Measurements from ENCODE around the gene ETV3L. TPM values are rescaled to one million over a fixed set of nuclear protein-coding genes. Genes with fewer than 3 reads are reported as not detected.

The ETV3L gene
- total RNA-seq, 1 experiment from 2014 or later = 0.13 TPM

DNA sequence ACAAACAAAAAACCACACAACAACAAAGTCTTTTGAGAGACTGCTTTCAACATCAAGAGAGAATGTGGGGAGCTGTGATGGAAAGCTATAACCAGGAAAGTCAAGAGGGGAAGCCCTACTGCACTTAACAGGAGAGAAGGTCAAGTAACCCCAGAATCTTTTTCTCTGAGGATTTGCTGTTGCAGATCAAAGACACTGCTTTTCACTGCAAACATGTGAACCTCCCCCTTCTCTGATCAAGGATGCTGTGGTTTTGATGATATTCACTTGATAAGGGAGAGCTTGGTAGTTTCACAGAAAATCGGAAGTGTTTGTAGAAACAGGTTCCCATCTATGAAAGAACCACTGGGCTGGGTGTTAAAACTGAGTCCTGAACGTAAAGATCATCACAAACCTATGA lies 33.8 kb upstream of the ETV3L start (continued):
- TF ChIP-seq ERG (CRISPR knock-in tag; IDR thresholded peaks at IDR 0.05) (no peak), GTF2I (CRISPR knock-in tag; conservative IDR thresholded peaks at IDR 0.05) (no peak), CREB1 (CRISPR knock-in tag; IDR thresholded peaks at IDR 0.05) (no peak), ZNF396 (CRISPR knock-in tag; IDR thresholded peaks at IDR 0.05; ENCODE audit: borderline replicate concordance) (no peak), ZNF423 (CRISPR knock-in tag; IDR thresholded peaks at IDR 0.05) (no peak)
- TF ChIP-seq, protein P1, sequence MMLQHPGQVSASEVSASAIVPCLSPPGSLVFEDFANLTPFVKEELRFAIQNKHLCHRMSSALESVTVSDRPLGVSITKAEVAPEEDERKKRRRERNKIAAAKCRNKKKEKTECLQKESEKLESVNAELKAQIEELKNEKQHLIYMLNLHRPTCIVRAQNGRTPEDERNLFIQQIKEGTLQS (CRISPR knock-in tag; conservative IDR thresholded peaks at IDR 0.05) = no peak

DNA sequence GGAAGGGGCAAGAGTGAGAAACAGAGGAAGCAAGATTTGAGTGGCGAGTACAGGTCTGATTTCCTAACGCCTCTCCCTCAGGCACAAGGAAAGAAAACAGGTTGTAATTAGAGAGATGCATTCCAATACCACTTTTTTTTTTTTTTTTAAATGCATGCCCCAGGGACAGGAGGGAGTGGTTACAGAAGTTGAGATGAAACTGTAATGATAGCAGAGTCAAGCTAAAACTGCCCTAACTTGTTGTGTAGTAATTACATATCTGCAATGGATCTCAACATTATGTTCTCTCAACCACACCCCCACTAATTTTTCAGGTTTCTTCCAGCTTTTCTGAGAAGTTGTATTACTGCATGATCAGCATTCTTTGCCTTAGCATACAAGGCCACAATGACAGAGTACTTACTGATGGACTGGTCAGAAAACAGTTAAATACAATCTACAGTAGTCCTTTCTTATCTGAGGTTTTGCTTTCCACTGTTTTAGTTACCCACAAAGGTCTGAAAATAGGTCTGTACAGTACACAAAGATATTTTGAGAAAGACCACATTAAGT lies 33.1 kb upstream of the ETV3L start:
- Mint-ChIP-seq H3K27me3 (ENCODE audit: low read depth) (no peaks in the 10 kb centered on the region), H3K4me3 (no peak overlapping the region), H3K27ac (no peak overlapping the region), H3K9me3 (no peaks in the 10 kb centered on the region), H3K4me1 (peaks cover 16% of the 10 kb centered on the region), H3K36me3 (peaks cover 67% of the 10 kb centered on the region)
- POLR2A ChIA-PET = no interaction called here
- CTCF ChIA-PET = interaction anchor here (0.7 to 2.0 kb wide), 2 partner anchors 40 to 42 kb away, joined by 4 to 6 read pairs; no protein-coding TSS in a partner anchor
- no peak for ATAC-seq
- DNase-seq (ENCODE audit: low spot score) = no peak
- TF ChIP-seq NFE2L1 (CRISPR knock-in tag; IDR thresholded peaks at IDR 0.05) (no peak), FOXJ3 (CRISPR knock-in tag; IDR thresholded peaks at IDR 0.05; ENCODE audit: borderline replicate concordance) (no peak), FOXK1 (CRISPR knock-in tag; IDR thresholded peaks at IDR 0.05) (no peak), SMAD3 (CRISPR knock-in tag; IDR thresholded peaks at IDR 0.05; ENCODE audit: borderline replicate concordance) (no peak), CDX4 (CRISPR knock-in tag; IDR thresholded peaks at IDR 0.05; ENCODE audit: borderline replicate concordance) (no peak), HMGXB4 (CRISPR knock-in tag; IDR thresholded peaks at IDR 0.05) (no peak), ZNF138 (CRISPR knock-in tag; conservative IDR thresholded peaks at IDR 0.05) (no peak), ESRRA (CRISPR knock-in tag; IDR thresholded peaks at IDR 0.05; ENCODE audit: borderline replicate concordance) (no peak), MLX (CRISPR knock-in tag; IDR thresholded peaks at IDR 0.05) (no peak), ZBTB21 (CRISPR knock-in tag; IDR thresholded peaks at IDR 0.05; ENCODE audit: borderline replicate concordance) (no peak), GRHL2 (CRISPR knock-in tag; IDR thresholded peaks at IDR 0.05; ENCODE audit: insufficient replicate concordance, severe bottlenecking) (no peak), JAZF1 (CRISPR knock-in tag; IDR thresholded peaks at IDR 0.05) (no peak), CBFB (CRISPR knock-in tag; IDR thresholded peaks at IDR 0.05; ENCODE audit: low read depth) (no peak)
- TF ChIP-seq, protein P2, sequence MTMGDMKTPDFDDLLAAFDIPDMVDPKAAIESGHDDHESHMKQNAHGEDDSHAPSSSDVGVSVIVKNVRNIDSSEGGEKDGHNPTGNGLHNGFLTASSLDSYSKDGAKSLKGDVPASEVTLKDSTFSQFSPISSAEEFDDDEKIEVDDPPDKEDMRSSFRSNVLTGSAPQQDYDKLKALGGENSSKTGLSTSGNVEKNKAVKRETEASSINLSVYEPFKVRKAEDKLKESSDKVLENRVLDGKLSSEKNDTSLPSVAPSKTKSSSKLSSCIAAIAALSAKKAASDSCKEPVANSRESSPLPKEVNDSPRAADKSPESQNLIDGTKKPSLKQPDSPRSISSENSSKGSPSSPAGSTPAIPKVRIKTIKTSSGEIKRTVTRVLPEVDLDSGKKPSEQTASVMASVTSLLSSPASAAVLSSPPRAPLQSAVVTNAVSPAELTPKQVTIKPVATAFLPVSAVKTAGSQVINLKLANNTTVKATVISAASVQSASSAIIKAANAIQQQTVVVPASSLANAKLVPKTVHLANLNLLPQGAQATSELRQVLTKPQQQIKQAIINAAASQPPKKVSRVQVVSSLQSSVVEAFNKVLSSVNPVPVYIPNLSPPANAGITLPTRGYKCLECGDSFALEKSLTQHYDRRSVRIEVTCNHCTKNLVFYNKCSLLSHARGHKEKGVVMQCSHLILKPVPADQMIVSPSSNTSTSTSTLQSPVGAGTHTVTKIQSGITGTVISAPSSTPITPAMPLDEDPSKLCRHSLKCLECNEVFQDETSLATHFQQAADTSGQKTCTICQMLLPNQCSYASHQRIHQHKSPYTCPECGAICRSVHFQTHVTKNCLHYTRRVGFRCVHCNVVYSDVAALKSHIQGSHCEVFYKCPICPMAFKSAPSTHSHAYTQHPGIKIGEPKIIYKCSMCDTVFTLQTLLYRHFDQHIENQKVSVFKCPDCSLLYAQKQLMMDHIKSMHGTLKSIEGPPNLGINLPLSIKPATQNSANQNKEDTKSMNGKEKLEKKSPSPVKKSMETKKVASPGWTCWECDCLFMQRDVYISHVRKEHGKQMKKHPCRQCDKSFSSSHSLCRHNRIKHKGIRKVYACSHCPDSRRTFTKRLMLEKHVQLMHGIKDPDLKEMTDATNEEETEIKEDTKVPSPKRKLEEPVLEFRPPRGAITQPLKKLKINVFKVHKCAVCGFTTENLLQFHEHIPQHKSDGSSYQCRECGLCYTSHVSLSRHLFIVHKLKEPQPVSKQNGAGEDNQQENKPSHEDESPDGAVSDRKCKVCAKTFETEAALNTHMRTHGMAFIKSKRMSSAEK (CRISPR knock-in tag; IDR thresholded peaks at IDR 0.05; ENCODE audit: borderline replicate concordance) = no peak
- TF ChIP-seq, protein P3, sequence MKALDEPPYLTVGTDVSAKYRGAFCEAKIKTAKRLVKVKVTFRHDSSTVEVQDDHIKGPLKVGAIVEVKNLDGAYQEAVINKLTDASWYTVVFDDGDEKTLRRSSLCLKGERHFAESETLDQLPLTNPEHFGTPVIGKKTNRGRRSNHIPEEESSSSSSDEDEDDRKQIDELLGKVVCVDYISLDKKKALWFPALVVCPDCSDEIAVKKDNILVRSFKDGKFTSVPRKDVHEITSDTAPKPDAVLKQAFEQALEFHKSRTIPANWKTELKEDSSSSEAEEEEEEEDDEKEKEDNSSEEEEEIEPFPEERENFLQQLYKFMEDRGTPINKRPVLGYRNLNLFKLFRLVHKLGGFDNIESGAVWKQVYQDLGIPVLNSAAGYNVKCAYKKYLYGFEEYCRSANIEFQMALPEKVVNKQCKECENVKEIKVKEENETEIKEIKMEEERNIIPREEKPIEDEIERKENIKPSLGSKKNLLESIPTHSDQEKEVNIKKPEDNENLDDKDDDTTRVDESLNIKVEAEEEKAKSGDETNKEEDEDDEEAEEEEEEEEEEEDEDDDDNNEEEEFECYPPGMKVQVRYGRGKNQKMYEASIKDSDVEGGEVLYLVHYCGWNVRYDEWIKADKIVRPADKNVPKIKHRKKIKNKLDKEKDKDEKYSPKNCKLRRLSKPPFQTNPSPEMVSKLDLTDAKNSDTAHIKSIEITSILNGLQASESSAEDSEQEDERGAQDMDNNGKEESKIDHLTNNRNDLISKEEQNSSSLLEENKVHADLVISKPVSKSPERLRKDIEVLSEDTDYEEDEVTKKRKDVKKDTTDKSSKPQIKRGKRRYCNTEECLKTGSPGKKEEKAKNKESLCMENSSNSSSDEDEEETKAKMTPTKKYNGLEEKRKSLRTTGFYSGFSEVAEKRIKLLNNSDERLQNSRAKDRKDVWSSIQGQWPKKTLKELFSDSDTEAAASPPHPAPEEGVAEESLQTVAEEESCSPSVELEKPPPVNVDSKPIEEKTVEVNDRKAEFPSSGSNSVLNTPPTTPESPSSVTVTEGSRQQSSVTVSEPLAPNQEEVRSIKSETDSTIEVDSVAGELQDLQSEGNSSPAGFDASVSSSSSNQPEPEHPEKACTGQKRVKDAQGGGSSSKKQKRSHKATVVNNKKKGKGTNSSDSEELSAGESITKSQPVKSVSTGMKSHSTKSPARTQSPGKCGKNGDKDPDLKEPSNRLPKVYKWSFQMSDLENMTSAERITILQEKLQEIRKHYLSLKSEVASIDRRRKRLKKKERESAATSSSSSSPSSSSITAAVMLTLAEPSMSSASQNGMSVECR (CRISPR knock-in tag; IDR thresholded peaks at IDR 0.05; ENCODE audit: borderline replicate concordance) = no peak
